Neural cell (in vitro differentiated cells): Measurements from ENCODE around the gene DNAI1. TPM values are rescaled to one million over a fixed set of nuclear protein-coding genes. Genes with fewer than 3 reads are reported as not detected.

Experiments used
- H2AFZ ChIP-seq: fragments of 200-600, 300-800 bp; sonication (generic), shearing (Covaris generic); 2 replicates; pipeline ENCODE4 v1.6.0; 2014; ENCODE audit warnings: low read depth, mild to moderate bottlenecking, antibody characterized with exemption, low read length, moderate library complexity
- H3F3A ChIP-seq: fragments of 200-600 bp; shearing (Covaris generic); 2 replicates; pipeline ENCODE4 v1.6.1; 2016; ENCODE audit warnings: mild to moderate bottlenecking, moderate library complexity, mixed read lengths, antibody characterized with exemption, low read length; ENCODE audit not compliant: insufficient read depth, poor library complexity, severe bottlenecking
- H3K27ac ChIP-seq: fragments of 200-600, 300-800 bp; sonication (generic), shearing (Covaris generic); 2 replicates; pipeline ENCODE4 v1.5.1; 2014; ENCODE audit warnings: mild to moderate bottlenecking, low read length, moderate library complexity
- H3K27me3 ChIP-seq: fragments of 300-800, 200-600 bp; sonication (generic), shearing (Covaris generic); 2 replicates; pipeline ENCODE4 v1.6.0; 2014; ENCODE audit warnings: mild to moderate bottlenecking, low read depth, low read length, moderate library complexity; ENCODE audit not compliant: insufficient read depth
- H3K36me3 ChIP-seq: fragments of 300-800, 200-600 bp; sonication (generic), shearing (Covaris generic); 2 replicates; pipeline ENCODE4 v1.5.1; 2014; ENCODE audit warnings: mild to moderate bottlenecking, antibody characterized with exemption, low read length, moderate library complexity; ENCODE audit not compliant: insufficient read depth
- H3K4me2 ChIP-seq: fragments of 300-800, 200-600 bp; sonication (generic), shearing (Covaris generic); 2 replicates; pipeline ENCODE4 v1.6.0; 2014; ENCODE audit warnings: mild to moderate bottlenecking, low read length
- H3K4me3 ChIP-seq: fragments of 300-800, 200-600 bp; sonication (generic), shearing (Covaris generic); 2 replicates; pipeline ENCODE4 v1.5.1; 2014; ENCODE audit warnings: mild to moderate bottlenecking, low read length, moderate library complexity
- H3K79me2 ChIP-seq: fragments of 200-600 bp; shearing (Covaris generic); replicated peaks from 2 replicates; pipeline ENCODE4 v1.6.0; 2014; ENCODE audit warnings: mild to moderate bottlenecking, low read length, moderate library complexity; ENCODE audit not compliant: insufficient read depth
- H3K9ac ChIP-seq: fragments of 300-800, 200-600 bp; sonication (generic), shearing (Covaris generic); 2 replicates; pipeline ENCODE4 v1.6.1; 2016; ENCODE audit warnings: mild to moderate bottlenecking, low read length, mixed read lengths
- H3K9me2 ChIP-seq: fragments of 200-600 bp; shearing (Covaris generic); 2 replicates; pipeline ENCODE4 v1.6.1; 2016; ENCODE audit warnings: mild to moderate bottlenecking, low read length, mixed read lengths; ENCODE audit not compliant: insufficient read depth
- H3K9me3 ChIP-seq: fragments of 200-600, 300-800 bp; sonication (generic), shearing (Covaris generic); 2 replicates; pipeline ENCODE4 v1.6.1; 2016; ENCODE audit warnings: mild to moderate bottlenecking, mixed run types, low read length, moderate library complexity, mixed read lengths
- H4K20me1 ChIP-seq: fragments of 200-600 bp; shearing (Covaris generic); 2 replicates; pipeline ENCODE4 v1.6.1; 2016; ENCODE audit warnings: mild to moderate bottlenecking, mixed run types; ENCODE audit not compliant: insufficient read depth
- CTCF ChIP-seq: fragments of 450-650 bp; IDR thresholded peaks from 2 replicates; pipeline ENCODE4 v1.5.1; 2014; ENCODE audit warnings: antibody characterized with exemption, mild to moderate bottlenecking, moderate library complexity; ENCODE audit not compliant: poor library complexity, severe bottlenecking
- EP300 ChIP-seq: fragments of 450-650 bp; conservative IDR thresholded peaks from 2 replicates; pipeline ENCODE4 v1.6.1; 2014; ENCODE audit warnings: antibody characterized with exemption, mild to moderate bottlenecking, moderate library complexity; ENCODE audit not compliant: poor library complexity, severe bottlenecking
- EZH2 ChIP-seq: fragments of 200-600, 300-800 bp; shearing (Covaris generic), sonication (generic); IDR thresholded peaks from 2 replicates; pipeline ENCODE4 v1.6.1; 2014; ENCODE audit warnings: antibody characterized with exemption, low read length, borderline replicate concordance, mild to moderate bottlenecking; ENCODE audit not compliant: insufficient read depth, poor library complexity, severe bottlenecking
- MXI1 ChIP-seq: fragments of 450-650 bp; conservative IDR thresholded peaks from 2 replicates; pipeline ENCODE4 v1.6.1; 2014; ENCODE audit warnings: antibody characterized with exemption, mild to moderate bottlenecking; ENCODE audit not compliant: poor library complexity, severe bottlenecking
- POLR2AphosphoS5 ChIP-seq: IDR thresholded peaks from 2 replicates; pipeline ENCODE4 v1.6.1; 2012
- RAD21 ChIP-seq: fragments of 450-650 bp; conservative IDR thresholded peaks from 2 replicates; pipeline ENCODE4 v1.6.1; 2014; ENCODE audit warnings: antibody characterized with exemption, mild to moderate bottlenecking, moderate library complexity
- REST ChIP-seq: IDR thresholded peaks from 2 replicates; pipeline ENCODE4 v1.6.1; 2012; ENCODE audit warnings: borderline replicate concordance
- SMC3 ChIP-seq: fragments of 450-650 bp; conservative IDR thresholded peaks from 2 replicates; pipeline ENCODE4 v1.6.1; 2014; ENCODE audit warnings: antibody characterized with exemption, mild to moderate bottlenecking, moderate library complexity; ENCODE audit not compliant: poor library complexity
- TAF1 ChIP-seq: IDR thresholded peaks from 2 replicates; pipeline ENCODE4 v1.6.1; 2012; ENCODE audit warnings: low read depth
- polyA plus RNA-seq: library from polyadenylated mRNA; depleted of rRNA; stranded (reverse); fragments of >200 nt; gene quantifications from 2 replicates; pipeline ENCODE4 v1.2.3, GENCODE V29; 2014

The DNAI1 gene
- polyA plus RNA-seq, 1 donor from 2014 or later = 0.99 TPM

GRCh38 chr9:34505370-34506120, 46.9 kb downstream of the DNAI1 start:
- Histone ChIP-seq H3K4me3 (no peak overlapping the region), H3K9me2 (no peaks in the 10 kb centered on the region), H3K36me3 (no peaks in the 10 kb centered on the region), H2AFZ (no peak overlapping the region), H3K27me3 (no peaks in the 10 kb centered on the region), H4K20me1 (no peaks in the 10 kb centered on the region), H3K27ac (no peak overlapping the region), H3K9me3 (no peaks in the 10 kb centered on the region), H3K79me2 (no peaks in the 10 kb centered on the region), H3K4me2 (no peak overlapping the region), H3K9ac (no peak overlapping the region), H3F3A (no peaks in the 10 kb centered on the region)
- TF ChIP-seq SMC3 (no peak), CTCF (no peak), MXI1 (no peak), EZH2 (no peak), EP300 (no peak), REST (no peak), TAF1 (no peak), RAD21 (no peak), POLR2AphosphoS5 (no peak)

- Histone ChIP-seq H3K9me3 (no peaks in the 10 kb centered on the region), H3F3A (no peaks in the 10 kb centered on the region), H3K27me3 (no peaks in the 10 kb centered on the region), H3K27ac (no peak overlapping the region), H3K36me3 (no peaks in the 10 kb centered on the region), H3K79me2 (no peaks in the 10 kb centered on the region), H3K9ac (no peak overlapping the region), H3K9me2 (no peaks in the 10 kb centered on the region), H3K4me2 (no peak overlapping the region), H2AFZ (no peak overlapping the region), H4K20me1 (no peaks in the 10 kb centered on the region), H3K4me3 (no peak overlapping the region)
- no peak for TF ChIP-seq REST
- TF ChIP-seq RAD21 = no peak
Observed at GRCh38 chr9:34506623-34507022, 48.0 kb downstream of the DNAI1 start.
